GM12878 (cell line): ENCODE results near the gene SLC44A3. TPM values are rescaled to one million over a fixed set of nuclear protein-coding genes. Genes with fewer than 3 reads are reported as not detected.
"Not testable (repeated sequence)": the region's sequence is repeated elsewhere in the genome, so short reads cannot be mapped to it uniquely, and the experiment has no call there.

Source experiments
- ATAC-seq: fragments of 200-7000 bp; cut with Tn5 transposase; 3 replicates; pipeline ENCODE4 v1.9.1; 2020; ENCODE audit warnings: mild to moderate bottlenecking, moderate library complexity
- BruUV-seq: library from RNA; stranded (reverse); fragments of 400-500 nt; replicated peaks from 2 replicates; lab custom pipeline; 2021; lab: Mats Ljungman, UMichigan
- CTCF ChIA-PET: fragments of 300-600 bp; sonication (Branson Sonifier 250); formaldehyde crosslinking; extraction: SDS; loops from one replicate; lab custom pipeline; 2021; ENCODE audit warnings: inconsistent platforms; lab: Yijun Ruan, JAX
- POLR2A ChIA-PET: fragments of 350-600 bp; formaldehyde crosslinking; extraction: SDS; loops from one replicate; lab custom pipeline; 2021; ENCODE audit warnings: inconsistent platforms; lab: Charles Lee
- RAD21 ChIA-PET: fragments of 300-600 bp; sonication (Branson Sonifier 250); formaldehyde crosslinking; loops from one replicate; lab custom pipeline; 2023; ENCODE audit warnings: antibody characterized with exemption; ENCODE audit not compliant: unreplicated experiment; lab: Charles Lee
- SMC1A ChIA-PET: fragments of 300-600 bp; sonication (Branson Sonifier 250); formaldehyde crosslinking; loops from one replicate; lab custom pipeline; 2023; ENCODE audit not compliant: unreplicated experiment, uncharacterized antibody; lab: Charles Lee
- DNase-seq: peaks from one replicate; pipeline ENCODE4 v3.0.0-alpha.2; 2011; ENCODE audit warnings: low read depth, low spot score
- FAIRE-seq: peaks from 3 replicates; lab custom pipeline; 2011; peaks lifted over from hg19 to GRCh38; lab: Jason Lieb, UNC
- H2AFZ ChIP-seq: 2 replicates; pipeline ENCODE4 v1.6.0; 2011; ENCODE audit warnings: low read depth, low read length, control low read depth; ENCODE audit not compliant: control insufficient read depth
- H3K27ac ChIP-seq: 2 replicates; pipeline ENCODE4 v1.5.1; 2011; ENCODE audit warnings: control low read depth; ENCODE audit not compliant: control insufficient read depth, insufficient read depth
- H3K27me3 ChIP-seq, 2 experiments: replicated peaks in 1 of 2; 2 replicates each; pipeline versions ENCODE4 v1.6.0 to v1.6.1; 2011; ENCODE audit warnings: low read length in 1 of 2; ENCODE audit not compliant: control insufficient read depth in 2 of 2, insufficient read depth in 2 of 2
- H3K36me3 ChIP-seq, 2 experiments: 2 replicates each; pipeline ENCODE4 v1.5.1; 2011; ENCODE audit warnings: low read length in 1 of 2; ENCODE audit not compliant: control insufficient read depth in 2 of 2, insufficient read depth in 2 of 2
- H3K4me1 ChIP-seq: 2 replicates; pipeline ENCODE4 v1.6.1; 2011; ENCODE audit warnings: mild to moderate bottlenecking, low read length, moderate library complexity, mixed read lengths; ENCODE audit not compliant: control insufficient read depth, insufficient read depth
- H3K4me2 ChIP-seq: 2 replicates; pipeline ENCODE4 v1.6.0; 2011; ENCODE audit warnings: control low read depth; ENCODE audit not compliant: control insufficient read depth, insufficient read depth
- H3K4me3 ChIP-seq: fragments of 200-600 bp; sonication (generic); 2 replicates; pipeline ENCODE4 v1.5.1; 2016
- H3K79me2 ChIP-seq: 2 replicates; pipeline ENCODE4 v1.6.0; 2011; ENCODE audit warnings: low read length; ENCODE audit not compliant: control insufficient read depth, insufficient read depth
- H3K9ac ChIP-seq: 2 replicates; pipeline ENCODE4 v1.8.0; 2011; ENCODE audit warnings: low read length, control low read depth, mixed read lengths; ENCODE audit not compliant: control insufficient read depth, insufficient read depth
- H3K9me3 ChIP-seq: replicated peaks from 3 replicates; pipeline ENCODE4 v1.5.1; 2011; ENCODE audit warnings: mild to moderate bottlenecking, low read length; ENCODE audit not compliant: control insufficient read depth, insufficient read depth
- H4K20me1 ChIP-seq: 2 replicates; pipeline ENCODE4 v1.6.0; 2011; ENCODE audit not compliant: control insufficient read depth, insufficient read depth
- BACH1 ChIP-seq: fragments of 450-650 bp; IDR thresholded peaks from 2 replicates; pipeline ENCODE4 v1.6.1; 2017; ENCODE audit warnings: mild to moderate bottlenecking, borderline replicate concordance
- BHLHE40 ChIP-seq, 2 experiments: fragments of 450-650 bp in 1 of 2; IDR thresholded peaks; 2 replicates each; pipeline ENCODE4 v1.6.1; 2011 to 2017; ENCODE audit warnings: low read depth in 2 of 2, borderline replicate concordance in 1 of 2, improper control_type of control experiment in 1 of 2, low read length in 1 of 2, mild to moderate bottlenecking in 1 of 2
- ESRRA ChIP-seq: IDR thresholded peaks from 2 replicates; pipeline ENCODE4 v1.6.1; 2012; ENCODE audit warnings: mild to moderate bottlenecking, low read length, improper control_type of control experiment
- FOS ChIP-seq: IDR thresholded peaks from 3 replicates; pipeline ENCODE4 v1.6.1; 2011; ENCODE audit warnings: borderline replicate concordance; ENCODE audit not compliant: insufficient read length; ENCODE audit errors: extremely low read depth
- KLF5 ChIP-seq: fragments of 450-650 bp; IDR thresholded peaks from 2 replicates; pipeline ENCODE4 v1.6.1; 2014; ENCODE audit warnings: mild to moderate bottlenecking; ENCODE audit not compliant: partially characterized antibody
- MAX ChIP-seq: IDR thresholded peaks from 2 replicates; pipeline ENCODE4 v1.6.1; 2012; ENCODE audit warnings: low read depth, low read length, improper control_type of control experiment
- PAX5 ChIP-seq: IDR thresholded peaks from 2 replicates; pipeline ENCODE4 v1.6.1; 2011; ENCODE audit warnings: low read depth, low read length, borderline replicate concordance
- SIX5 ChIP-seq: IDR thresholded peaks from 2 replicates; pipeline ENCODE4 v1.6.1; 2011; ENCODE audit warnings: mild to moderate bottlenecking, low read depth, low read length, moderate library complexity; ENCODE audit not compliant: severe bottlenecking
- SMAD5 ChIP-seq: IDR thresholded peaks from 2 replicates; pipeline ENCODE4 v1.6.1; 2016; ENCODE audit warnings: antibody characterized with exemption, low read depth
- SP1 ChIP-seq: IDR thresholded peaks from one replicate; pipeline ENCODE4 v1.6.1; 2011; ENCODE audit warnings: low read depth, low read length
- YY1 ChIP-seq: IDR thresholded peaks from 2 replicates; pipeline ENCODE4 v1.6.1; 2011; ENCODE audit warnings: low read depth, mild to moderate bottlenecking, low read length
- ZNF207 ChIP-seq: fragments of 450-650 bp; IDR thresholded peaks from 2 replicates; pipeline ENCODE4 v1.6.1; 2014; ENCODE audit warnings: antibody characterized with exemption, mild to moderate bottlenecking, borderline replicate concordance
- ZNF592 ChIP-seq: fragments of 450-650 bp; IDR thresholded peaks from 2 replicates; pipeline ENCODE4 v1.6.1; 2017; ENCODE audit warnings: mild to moderate bottlenecking, moderate library complexity
- WGBS: methylation state at CpG from one replicate; pipeline ENCODE4 v1.1.6; 2016; ENCODE audit warnings: low lambda C conversion rate; ENCODE audit not compliant: insufficient replicate concordance, insufficient coverage; ENCODE audit errors: missing lambda C conversion rate; 5-methylcytosine and 5-hydroxymethylcytosine counted together
- in situ Hi-C: fragments of 300-500 bp; cut with MboI; formaldehyde crosslinking; loops from 9 replicates; pipeline ENCODE4 v1.14.3; 2018; ENCODE audit warnings: mixed read lengths
- intact Hi-C: fragments of 100-400 bp; cut with micrococcal nuclease; formaldehyde crosslinking; loops from one replicate; pipeline ENCODE4 v1.14.2; 2022; ENCODE audit not compliant: unreplicated experiment
- polyA plus RNA-seq, 11 experiments: library from polyadenylated mRNA; depleted of rRNA in 4 of 11; unstranded in 6 of 11; stranded (reverse) in 5 of 11; fragments of >200 nt; fragmentation: Nextera tagmentation in 4 of 11; fragmentation: Illumina TruSeq in 1 of 11; extraction: Ambion mirVana in 4 of 11; extraction: Trizol in 1 of 11; gene quantifications; 1 replicate in 1 of 11; 2 replicates in 10 of 11; pipeline versions ENCODE4 v1.2.1 to v1.2.3, GENCODE V29; 2011 to 2016; ENCODE audit warnings: inconsistent platforms in 2 of 11, missing spikeins in 2 of 11, low read depth in 1 of 11
- total RNA-seq, 4 experiments: library from RNA; depleted of rRNA in 3 of 4; stranded (reverse); fragments of >200 nt in 3 of 4; fragmentation: Illumina TruSeq in 1 of 4; extraction: Trizol in 1 of 4; gene quantifications; 2 replicates each; pipeline versions ENCODE4 v1.2.1 to v1.2.3, GENCODE V29; 2013 to 2021

Gene SLC44A3
- total and polyA plus RNA-seq, 10 of the 15 experiments (the other 5 are each of a cell fraction or from before 2014, with no cell fraction given) = not detected

- 56% methylated on average over 3 of the region's 3 CpGs for WGBS
- intact Hi-C loops (no loop called here), in situ Hi-C loops (no loop called here)
- H3K4me2 ChIP-seq = no peak overlapping the region
- no peaks in the 10 kb centered on the region; a peak in 2 of 4 replicates for H3K27me3 ChIP-seq
- RAD21 ChIA-PET = no interaction called here
- ATAC-seq (no peak), DNase-seq (no peak)
- no peaks in the 10 kb centered on the region for H3K4me1 ChIP-seq
- BruUV-seq = no TSS peak
- H4K20me1 ChIP-seq = no peaks in the 10 kb centered on the region
- H3K9me3 ChIP-seq = no peaks in the 10 kb centered on the region
- POLR2A ChIA-PET = no interaction called here
- H3K9ac ChIP-seq = no peak overlapping the region
- no peak overlapping the region for H3K27ac ChIP-seq
- no peak overlapping the region for H2AFZ ChIP-seq
- CTCF ChIA-PET = interaction anchor here (0.6 to 1.0 kb wide), 2 partner anchors 40 to 203 kb away, joined by 3 to 4 read pairs; no protein-coding TSS in a partner anchor
- no peak overlapping the region for H3K4me3 ChIP-seq
- no peaks in the 10 kb centered on the region for H3K79me2 ChIP-seq
- H3K36me3 ChIP-seq = no peaks in the 10 kb centered on the region
- SMC1A ChIA-PET = interaction anchor here (0.8 kb wide), 1 partner anchor 31 kb away, joined by 3 read pairs; no protein-coding TSS in a partner anchor
- no peak for TF ChIP-seq SMAD5
- no peak for TF ChIP-seq FOS
- no peak for TF ChIP-seq ZNF207
- TF ChIP-seq ESRRA = no peak
- no peak for TF ChIP-seq KLF5
- TF ChIP-seq MAX = no peak
- no peak for TF ChIP-seq YY1
- no peak for TF ChIP-seq SIX5
- no peak for TF ChIP-seq SP1
- no peak for TF ChIP-seq BACH1
- TF ChIP-seq BHLHE40 (IDR thresholded peaks at IDR 0.05; ENCODE audit: borderline replicate concordance in 1 of 2, low read depth in 2 of 2, low read length in 1 of 2) = no peak
- TF ChIP-seq PAX5 = no peak
- no peak for TF ChIP-seq ZNF592
- TF ChIP-seq, all 136 proteins: peak for 0
- no peak for FAIRE-seq
These were observed 120.6 kb downstream of the SLC44A3 start for GRCh38 chr1:94940738-94941137.

GRCh38 chr1:94941480-94941879, 121.3 kb downstream of the SLC44A3 start:
- H3K27ac ChIP-seq, H3K4me3 ChIP-seq, intact Hi-C loops, CTCF ChIA-PET, H3K4me1 ChIP-seq, in situ Hi-C loops, H3K27me3 ChIP-seq, ATAC-seq, SMC1A ChIA-PET, H3K4me2 ChIP-seq, H3K9me3 ChIP-seq, BruUV-seq, H2AFZ ChIP-seq, H4K20me1 ChIP-seq, H3K36me3 ChIP-seq, H3K9ac ChIP-seq, POLR2A ChIA-PET, RAD21 ChIA-PET, DNase-seq, H3K79me2 ChIP-seq, FAIRE-seq: not testable (repeated sequence)
- WGBS = no CpG with 5 or more reads among the region's 1 CpG
